Measurements from ENCODE around the gene SPOPL.
A peak's percentile ranks its signal among the peaks of the same experiment; 100 is the strongest.
"Not testable (repeated sequence)": the region's sequence is repeated elsewhere in the genome, so short reads cannot be mapped to it uniquely, and the experiment has no call there.

Gene SPOPL

DNA sequence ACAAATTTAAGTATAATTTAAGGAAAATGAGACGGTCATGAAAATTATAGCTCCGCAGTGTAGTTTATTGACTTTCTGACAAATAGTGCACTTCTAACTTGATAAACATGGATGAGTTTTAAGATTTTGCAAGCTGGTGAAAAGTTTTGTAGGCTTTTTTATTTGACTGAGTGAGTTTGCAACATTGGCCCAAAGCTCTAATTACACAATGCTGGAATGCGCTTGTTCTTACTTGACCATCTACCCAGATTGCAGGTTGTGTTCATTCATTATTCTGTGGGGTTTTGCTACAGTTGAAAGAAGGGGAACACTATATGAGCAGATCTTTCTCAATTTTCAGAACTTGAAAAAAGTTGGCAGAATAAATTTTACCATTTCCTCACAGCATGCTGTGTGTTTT lies 13.5 kb downstream of the SPOPL start:
- in situ Hi-C loops (cut with HindIII; ENCODE audit: low pct_ligation_motif_present, low pct_unique_long_range_greater_than_20kb, low sequenced_read_pairs) = no loop called here
- no peak for DNase-seq

DNA sequence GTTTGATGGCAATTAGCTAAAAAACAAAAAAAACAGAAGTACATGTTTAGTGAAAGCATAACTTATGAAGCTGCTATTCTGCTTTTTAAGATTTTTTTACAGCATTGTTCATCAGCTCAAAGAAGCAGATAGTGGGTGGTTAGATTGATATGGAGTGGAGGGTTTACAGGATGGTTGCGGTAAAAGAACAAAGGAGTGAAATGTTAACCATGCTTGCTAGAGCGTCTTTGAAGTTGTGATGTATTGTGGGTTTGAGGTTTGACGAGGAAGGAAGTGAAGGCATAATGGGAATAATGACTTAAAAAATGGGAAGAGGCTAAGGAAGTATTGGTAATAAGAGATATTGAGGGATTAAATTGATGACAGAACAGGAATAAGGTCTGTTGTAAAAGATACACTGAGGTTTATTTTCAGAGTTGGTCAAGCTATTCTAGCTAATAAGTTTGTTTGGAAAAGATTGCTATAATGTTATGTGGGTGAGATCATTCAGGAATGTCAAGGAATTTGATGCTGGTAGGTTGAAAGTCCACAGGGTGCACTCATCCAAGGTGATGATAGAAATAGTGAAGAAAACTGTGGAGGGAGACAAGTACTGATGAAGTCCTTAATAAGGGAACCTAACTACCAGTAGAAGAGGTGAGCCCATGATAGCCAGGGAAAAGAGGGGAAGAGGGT lies 14.6 kb downstream of the SPOPL start:
- in situ Hi-C loops (cut with HindIII; ENCODE audit: low pct_ligation_motif_present, low pct_unique_long_range_greater_than_20kb, low sequenced_read_pairs) = no loop called here

DNA sequence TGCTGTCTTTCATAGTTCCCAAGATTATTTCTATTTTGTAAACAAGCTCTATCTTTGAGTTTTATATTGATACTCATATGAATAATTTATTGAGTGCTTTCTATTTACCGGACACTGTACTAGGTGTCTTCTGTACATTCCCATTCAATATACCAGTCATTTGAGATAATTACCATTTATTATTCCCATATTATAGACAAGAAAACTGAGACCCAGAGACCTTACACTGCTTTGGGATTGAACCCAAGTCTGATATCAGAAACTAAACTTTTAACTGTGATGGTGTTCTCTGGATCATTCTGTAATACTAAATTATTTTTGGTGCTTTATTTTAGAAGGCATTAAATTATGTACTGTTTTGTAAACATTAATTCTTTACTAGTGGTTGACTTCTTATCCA lies 17.3 kb downstream of the SPOPL start:
- in situ Hi-C loops (cut with HindIII; ENCODE audit: low pct_ligation_motif_present, low pct_unique_long_range_greater_than_20kb, low sequenced_read_pairs) = no loop called here
- DNase-seq = no peak

More for the DNA sequence above, 14.6 kb downstream of the SPOPL start:
- DNase-seq = peak; percentile 85

DNA sequence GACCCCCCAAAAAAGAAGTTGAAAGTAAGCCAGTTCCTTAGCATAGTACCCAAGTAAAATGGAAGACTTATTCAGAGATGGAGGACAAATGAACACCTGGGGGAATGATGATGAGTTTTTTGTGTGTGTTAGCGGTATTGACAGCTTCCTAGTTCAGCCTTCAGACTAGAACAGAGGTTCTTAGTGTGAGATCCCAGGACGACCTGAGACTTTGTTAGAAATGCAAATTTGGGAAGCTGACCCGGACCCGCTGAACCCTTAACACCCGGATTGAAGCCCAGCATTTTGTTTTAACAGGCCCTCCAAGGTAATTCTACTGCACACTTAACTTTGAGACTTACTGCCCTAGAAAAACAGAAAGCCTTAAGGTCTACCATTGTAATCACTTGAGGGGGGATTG lies 20.3 kb downstream of the SPOPL start:
- no peak for DNase-seq
- in situ Hi-C loops (cut with HindIII; ENCODE audit: low pct_ligation_motif_present, low pct_unique_long_range_greater_than_20kb, low sequenced_read_pairs) = no loop called here

DNA sequence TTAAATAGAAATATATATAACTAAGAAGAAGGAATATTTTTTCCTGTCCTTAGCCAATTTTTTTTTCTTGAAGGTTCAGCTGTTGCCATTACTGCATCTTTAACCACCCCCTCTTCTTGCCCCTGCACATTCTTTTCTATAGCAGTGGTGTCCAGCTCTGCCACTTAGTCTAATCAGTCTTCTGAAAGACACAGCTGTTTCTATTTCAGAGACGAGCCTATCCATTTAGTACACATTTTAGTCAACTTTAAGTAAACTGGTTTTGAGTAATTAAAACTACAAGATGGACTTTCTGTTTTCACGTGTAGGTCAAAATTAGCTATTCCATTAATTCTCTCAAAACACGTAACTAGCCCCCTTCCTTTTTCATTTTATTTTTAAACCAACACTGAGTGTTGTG lies 21.0 kb downstream of the SPOPL start:
- in situ Hi-C loops (cut with HindIII; ENCODE audit: low pct_ligation_motif_present, low pct_unique_long_range_greater_than_20kb, low sequenced_read_pairs) = no loop called here
- DNase-seq = no peak

DNA sequence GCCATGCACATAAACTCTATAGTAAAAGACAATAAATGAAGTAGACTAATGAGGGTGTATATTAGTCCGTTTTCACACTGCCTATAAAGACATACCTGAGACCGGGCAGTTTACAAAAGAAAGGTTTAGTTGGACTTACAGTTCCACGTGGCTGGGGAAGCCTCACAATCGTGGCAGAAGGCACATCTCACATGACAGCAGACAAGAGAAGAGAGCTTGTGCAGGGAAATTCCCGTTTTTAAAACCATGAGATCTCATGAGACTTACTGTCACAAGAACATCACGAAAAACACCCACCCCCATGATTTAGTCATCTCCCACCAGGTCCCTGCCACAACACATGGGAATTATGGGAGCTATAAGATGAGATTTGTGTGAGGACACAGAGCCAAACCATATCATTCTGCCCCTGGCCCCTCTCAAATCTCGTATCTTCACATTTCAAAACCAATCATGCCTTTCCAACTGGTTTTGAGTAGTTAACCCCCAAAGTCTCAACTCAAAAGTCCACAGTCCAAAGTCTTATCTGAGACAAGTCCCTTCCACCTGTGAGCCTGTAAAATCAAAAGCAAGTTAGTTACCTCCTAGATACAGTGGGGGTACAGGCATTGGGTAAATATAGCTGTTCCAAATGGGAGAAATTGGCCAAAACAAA lies 21.6 kb downstream of the SPOPL start:
- in situ Hi-C loops (cut with HindIII; ENCODE audit: low pct_ligation_motif_present, low pct_unique_long_range_greater_than_20kb, low sequenced_read_pairs); DNase-seq: not testable (repeated sequence)

DNA sequence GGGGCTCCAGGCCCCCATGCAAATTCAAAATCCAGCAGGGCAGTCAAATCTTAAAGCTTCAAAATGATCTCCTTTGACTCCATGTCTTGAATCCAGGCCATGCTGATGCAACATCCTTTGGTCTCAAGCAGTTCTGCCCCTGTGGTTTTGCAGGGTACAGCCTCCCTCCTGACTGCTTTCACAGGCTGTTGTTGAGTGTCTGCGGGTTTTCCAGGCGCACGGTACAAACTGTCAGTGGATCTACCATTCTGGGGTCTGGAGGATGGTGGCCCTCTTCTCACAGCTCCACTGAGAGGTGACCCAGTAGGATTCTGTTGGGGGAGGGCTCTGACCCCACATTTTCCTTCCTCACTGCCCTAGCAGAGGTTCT lies 22.1 kb downstream of the SPOPL start:
- DNase-seq; in situ Hi-C loops (cut with HindIII; ENCODE audit: low pct_ligation_motif_present, low pct_unique_long_range_greater_than_20kb, low sequenced_read_pairs): not testable (repeated sequence)

DNA sequence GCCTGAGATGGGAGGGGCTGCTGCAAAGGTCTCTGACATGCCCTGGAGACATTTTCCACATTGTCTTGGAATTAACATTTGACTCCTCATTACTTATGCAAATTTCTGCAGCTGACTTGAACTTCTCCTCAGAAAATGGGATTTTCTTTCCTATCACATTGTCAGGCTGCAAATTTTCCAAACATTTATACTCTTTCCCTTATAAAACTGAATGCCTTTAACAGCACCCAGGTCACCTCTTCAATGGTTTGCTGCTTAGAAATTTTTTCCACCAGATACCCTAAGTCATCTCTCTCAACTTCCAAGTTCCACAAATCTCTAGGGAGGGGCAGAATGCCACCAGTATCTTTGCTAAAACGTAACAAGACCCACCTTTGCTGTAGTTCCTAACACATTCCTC lies 22.8 kb downstream of the SPOPL start:
- DNase-seq; in situ Hi-C loops (cut with HindIII; ENCODE audit: low pct_ligation_motif_present, low pct_unique_long_range_greater_than_20kb, low sequenced_read_pairs): not testable (repeated sequence)

DNA sequence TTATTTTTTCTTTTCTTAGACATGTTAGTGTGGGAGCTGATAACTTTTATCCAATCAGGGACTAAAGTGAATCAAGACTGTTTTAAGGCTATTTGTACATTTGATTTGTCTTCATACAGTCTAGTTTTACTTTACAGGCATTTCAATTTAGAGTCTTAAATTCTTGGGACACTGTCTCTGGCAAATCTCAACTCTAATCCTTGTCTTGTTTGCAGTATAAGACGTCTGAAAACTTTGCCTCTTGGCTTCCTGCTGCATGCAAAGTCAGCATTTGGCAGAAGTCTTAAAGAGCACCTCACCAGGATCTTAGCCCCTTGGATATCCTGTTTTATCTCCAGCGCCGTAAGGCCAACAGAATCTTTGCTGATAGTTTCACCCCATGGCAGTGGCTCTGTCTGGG lies 30.3 kb downstream of the SPOPL start:
- DNase-seq = no peak
- in situ Hi-C loops (cut with HindIII; ENCODE audit: low pct_ligation_motif_present, low pct_unique_long_range_greater_than_20kb, low sequenced_read_pairs) = no loop called here

DNA sequence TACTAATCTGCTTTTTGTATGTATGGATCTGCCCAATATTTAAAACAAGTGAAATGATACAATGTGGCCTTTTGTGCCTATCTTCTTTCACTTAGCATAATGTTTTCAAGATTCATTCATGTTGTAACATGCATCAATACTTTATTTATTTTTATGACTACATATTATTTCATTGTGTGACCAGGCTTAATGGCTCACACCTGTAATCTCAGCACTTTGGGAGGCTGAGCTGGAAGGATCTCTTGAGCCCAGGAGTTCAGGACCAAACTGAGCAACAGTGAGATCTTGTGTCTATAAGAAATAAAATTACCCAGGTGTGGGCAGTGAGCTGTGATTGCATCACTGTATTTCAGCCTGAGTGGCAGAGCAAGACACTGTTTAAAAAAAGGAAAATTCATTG lies 33.2 kb downstream of the SPOPL start:
- in situ Hi-C loops (cut with HindIII; ENCODE audit: low pct_ligation_motif_present, low pct_unique_long_range_greater_than_20kb, low sequenced_read_pairs) = no loop called here
- no peak for DNase-seq

DNA sequence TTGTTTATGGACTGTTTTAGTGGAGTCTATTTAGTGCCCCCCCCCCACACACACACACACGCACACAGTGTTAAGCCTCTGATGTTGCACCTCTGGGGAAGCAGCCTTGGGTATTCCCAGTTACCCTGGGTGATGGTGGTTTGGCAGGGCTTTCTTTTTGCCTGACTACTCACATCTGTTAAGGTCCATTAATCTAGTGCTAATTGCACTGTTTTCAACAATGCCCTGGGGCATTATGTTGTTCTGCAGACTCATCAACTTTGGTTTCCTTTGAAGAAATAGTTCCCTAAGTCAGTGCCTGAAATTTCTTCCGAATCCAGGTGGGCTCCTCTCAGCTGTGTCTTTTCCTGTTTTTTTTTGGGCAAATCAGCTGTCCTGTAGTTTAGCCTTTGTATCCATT lies 34.7 kb downstream of the SPOPL start:
- in situ Hi-C loops (cut with HindIII; ENCODE audit: low pct_ligation_motif_present, low pct_unique_long_range_greater_than_20kb, low sequenced_read_pairs) = no loop called here
- DNase-seq = no peak

DNA sequence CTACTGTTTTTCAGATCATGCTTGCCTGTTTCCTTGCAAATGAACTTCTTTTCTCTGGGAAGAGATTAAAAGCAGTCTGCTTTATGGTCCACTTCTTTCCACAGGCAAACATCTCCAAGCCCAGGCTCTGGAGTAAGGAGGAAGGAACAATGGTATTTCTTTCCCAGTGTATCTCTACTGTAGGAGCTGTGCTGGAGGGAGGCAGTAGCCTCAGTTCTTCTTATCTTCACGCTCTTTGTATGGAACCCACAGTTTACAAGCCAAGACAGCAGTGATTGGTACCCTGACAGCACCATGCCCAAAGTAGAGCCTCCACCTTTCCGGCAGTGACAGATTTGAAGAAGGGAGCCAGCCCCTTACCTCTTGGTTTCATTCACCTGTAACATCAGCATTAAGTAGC lies 35.2 kb downstream of the SPOPL start:
- in situ Hi-C loops (cut with HindIII; ENCODE audit: low pct_ligation_motif_present, low pct_unique_long_range_greater_than_20kb, low sequenced_read_pairs) = no loop called here
- no peak for DNase-seq

DNA sequence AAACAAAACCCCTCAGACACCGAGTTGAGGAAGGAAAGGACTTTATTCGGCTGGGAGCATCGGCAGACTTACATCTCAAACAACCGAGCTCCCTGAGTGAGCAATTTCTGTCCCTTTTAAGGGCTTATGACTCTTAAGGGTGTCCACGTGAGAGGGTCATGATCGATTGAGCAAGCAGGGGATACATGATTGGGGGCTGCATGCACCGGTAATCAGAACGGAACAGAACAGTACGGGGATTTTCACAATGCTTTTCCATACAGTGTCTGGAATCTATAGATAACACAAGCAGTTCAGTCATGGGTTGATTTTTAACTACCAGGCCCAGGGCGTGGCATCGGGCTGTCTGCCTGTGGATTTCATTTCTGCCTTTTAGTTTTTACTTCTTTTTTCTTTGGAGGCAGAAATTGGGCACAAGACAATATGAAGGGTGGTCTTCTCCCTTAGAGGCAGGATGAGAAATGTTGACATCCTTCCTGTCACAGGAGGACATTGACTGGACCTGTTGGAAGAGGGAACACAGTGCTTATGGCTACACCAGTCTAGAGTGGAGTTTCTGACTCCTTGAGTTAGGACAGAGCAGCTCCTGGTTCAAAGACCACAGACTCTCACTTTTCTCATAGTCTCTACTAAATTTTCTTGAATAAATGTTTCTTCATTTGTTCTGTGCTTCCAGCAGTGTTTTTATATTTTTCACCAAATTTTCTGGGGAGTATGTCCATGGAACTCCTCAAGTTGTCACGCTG lies 35.8 kb downstream of the SPOPL start:
- no peak for DNase-seq
- in situ Hi-C loops (cut with HindIII; ENCODE audit: low pct_ligation_motif_present, low pct_unique_long_range_greater_than_20kb, low sequenced_read_pairs) = no loop called here

DNA sequence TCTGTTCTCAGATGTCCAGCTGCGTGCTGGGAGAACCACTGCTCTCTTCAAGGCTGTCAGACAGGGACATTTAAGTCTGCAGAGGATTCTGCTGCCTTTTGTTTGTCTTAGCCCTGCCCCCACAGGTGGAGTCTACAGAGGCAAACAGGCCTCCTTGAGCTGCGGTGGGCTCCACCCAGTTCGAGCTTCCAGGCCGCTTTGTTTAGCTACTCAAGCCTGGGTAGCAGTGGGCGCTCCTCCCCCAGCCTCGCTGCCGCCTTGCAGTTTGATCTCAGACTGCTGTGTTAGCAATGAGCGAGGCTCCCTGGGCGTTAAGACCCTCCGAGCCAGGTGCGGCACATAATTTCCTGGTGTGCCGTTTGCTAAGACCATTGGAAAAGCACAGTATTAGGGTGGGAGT lies 42.6 kb downstream of the SPOPL start:
- DNase-seq; in situ Hi-C loops (cut with HindIII; ENCODE audit: low pct_ligation_motif_present, low pct_unique_long_range_greater_than_20kb, low sequenced_read_pairs): not testable (repeated sequence)

DNA sequence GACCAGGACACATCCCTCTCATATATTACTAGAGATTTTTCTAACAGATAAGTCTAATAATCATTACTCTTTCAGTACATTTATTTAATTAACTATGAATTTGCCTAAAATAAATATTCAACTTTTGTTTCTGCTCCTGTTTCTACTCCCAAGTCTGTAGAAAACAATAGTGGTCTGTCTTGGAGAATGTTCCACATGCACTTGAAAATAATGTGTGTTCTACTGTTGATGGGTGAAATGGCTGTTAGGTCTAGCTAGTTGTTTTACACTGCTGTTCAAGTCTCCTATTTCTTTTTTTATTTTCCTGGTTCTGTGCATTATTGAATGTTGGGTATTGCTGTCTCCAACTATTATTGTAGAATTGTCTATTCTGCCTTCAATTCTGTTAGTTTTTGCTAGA lies 47.2 kb downstream of the SPOPL start:
- DNase-seq = no peak
- in situ Hi-C loops (cut with HindIII; ENCODE audit: low pct_ligation_motif_present, low pct_unique_long_range_greater_than_20kb, low sequenced_read_pairs) = no loop called here

DNA sequence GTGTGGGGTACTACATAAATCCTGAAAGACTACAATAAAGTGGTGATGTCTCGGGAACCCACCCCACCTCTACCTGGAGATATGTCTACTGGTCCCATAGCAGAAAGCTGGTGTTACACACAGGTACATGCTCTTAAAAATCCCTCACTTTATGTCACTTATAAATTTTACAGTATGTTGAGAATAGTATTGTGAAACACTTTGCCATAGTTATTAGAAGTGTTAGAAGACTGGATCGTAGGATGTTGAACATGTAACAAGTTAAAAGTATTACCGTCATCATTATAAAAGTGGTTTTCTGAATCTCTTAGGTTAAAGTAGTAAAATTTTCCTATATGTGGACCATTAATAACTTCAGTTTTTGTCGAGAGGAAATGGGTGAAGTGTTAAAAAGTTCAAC lies 48.6 kb downstream of the SPOPL start:
- in situ Hi-C loops (cut with HindIII; ENCODE audit: low pct_ligation_motif_present, low pct_unique_long_range_greater_than_20kb, low sequenced_read_pairs) = no loop called here
- DNase-seq = no peak

DNA sequence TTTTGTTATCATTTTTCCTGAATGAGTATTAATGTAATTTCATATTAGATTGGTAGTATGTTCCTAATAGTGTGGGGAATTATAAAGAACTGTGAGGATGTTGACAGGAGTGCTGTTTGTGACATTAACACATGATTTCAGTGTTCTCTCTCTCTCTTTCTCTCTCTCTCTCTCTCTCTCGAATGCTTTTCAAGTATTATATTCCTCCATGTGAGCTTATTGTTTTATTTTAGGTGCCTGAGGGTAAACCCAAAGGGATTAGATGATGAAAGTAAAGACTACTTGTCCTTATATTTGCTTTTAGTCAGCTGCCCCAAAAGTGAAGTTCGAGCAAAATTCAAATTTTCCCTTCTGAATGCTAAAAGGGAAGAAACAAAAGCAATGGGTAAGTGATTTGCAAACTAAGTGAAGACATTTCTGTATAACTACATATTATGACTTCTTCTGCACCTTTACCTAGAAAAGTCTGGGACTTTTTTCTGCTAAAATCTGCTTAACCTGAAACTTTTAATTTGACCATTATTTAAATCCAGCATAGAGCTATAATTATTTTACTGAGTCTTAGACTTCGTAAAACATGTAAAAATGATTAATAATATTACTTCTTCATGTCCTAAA lies 49.2 kb downstream of the SPOPL start:
- DNase-seq = no peak
- in situ Hi-C loops (cut with HindIII; ENCODE audit: low pct_ligation_motif_present, low pct_unique_long_range_greater_than_20kb, low sequenced_read_pairs) = no loop called here

DNA sequence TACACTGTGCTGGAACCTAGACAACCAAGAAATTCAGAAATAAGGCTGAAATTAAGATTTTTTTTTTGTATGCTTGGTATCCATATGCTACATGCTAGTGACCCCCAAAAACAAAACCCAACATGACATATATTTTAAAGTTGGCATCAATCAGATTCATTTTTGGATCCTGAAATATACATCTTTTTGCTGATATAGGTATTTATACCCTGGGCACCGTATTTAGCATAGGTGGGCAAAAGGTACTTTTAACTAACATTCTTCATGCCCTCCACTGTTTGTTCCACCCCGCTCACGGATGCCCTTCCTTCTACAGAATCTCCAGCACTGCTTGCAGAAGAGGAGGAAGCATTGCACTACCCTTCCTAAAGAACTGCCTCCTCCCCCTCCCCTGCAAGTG lies 52.6 kb downstream of the SPOPL start:
- DNase-seq = no peak
- in situ Hi-C loops (cut with HindIII; ENCODE audit: low pct_ligation_motif_present, low pct_unique_long_range_greater_than_20kb, low sequenced_read_pairs) = no loop called here

DNA sequence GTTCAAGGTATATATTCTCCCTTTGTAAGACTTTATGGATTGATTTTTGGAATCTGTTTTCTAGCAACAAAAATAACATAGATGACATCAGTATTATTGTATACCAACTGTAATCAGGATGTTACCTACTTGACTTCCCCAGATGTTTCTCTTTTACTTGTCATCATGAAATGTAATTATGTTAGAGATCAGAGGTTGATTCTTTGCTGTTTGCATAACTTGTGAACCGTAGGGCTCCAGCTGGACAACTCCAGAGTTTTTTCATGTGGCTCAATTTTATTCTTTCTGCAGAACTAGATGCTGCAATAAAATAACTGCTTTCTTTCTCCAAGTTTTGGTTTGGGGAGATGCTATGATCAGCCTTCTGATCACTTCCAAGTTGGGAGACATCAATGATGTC lies 58.1 kb downstream of the SPOPL start:
- no peak for DNase-seq
- in situ Hi-C loops (cut with HindIII; ENCODE audit: low pct_ligation_motif_present, low pct_unique_long_range_greater_than_20kb, low sequenced_read_pairs) = no loop called here
